SIG-M5 treated with dmso at 0.1 percent for 504 hours (cell line): Measurements from ENCODE around the gene ANKS6.

Experiments used
- DNase-seq: peaks from one replicate; lab custom pipeline; 2025; ENCODE audit not compliant: unreplicated experiment; lab: John Stamatoyannopoulos, UW

ANKS6 gene

GRCh38 chr9:98791608-98792490, 4.5 kb downstream of the ANKS6 start:
- no peak for DNase-seq

GRCh38 chr9:98790842-98791607, 5.3 kb downstream of the ANKS6 start:
- peak; percentile 70 for DNase-seq

GRCh38 chr9:98790134-98790841, 6.1 kb downstream of the ANKS6 start:
- DNase-seq, result no peak

- no peak for DNase-seq
Observed at GRCh38 chr9:98789483-98790133, 6.7 kb downstream of the ANKS6 start.

GRCh38 chr9:98787766-98788335, 8.5 kb downstream of the ANKS6 start:
- no peak for DNase-seq

GRCh38 chr9:98786750-98787510, 9.4 kb downstream of the ANKS6 start:
- DNase-seq, result no peak

- DNase-seq, result no peak
Observed at GRCh38 chr9:98784831-98785806, 11.2 kb downstream of the ANKS6 start.

GRCh38 chr9:98783518-98784226, 12.7 kb downstream of the ANKS6 start:
- no peak for DNase-seq

- no peak for DNase-seq
Observed at GRCh38 chr9:98781588-98782383, 14.6 kb downstream of the ANKS6 start.

GRCh38 chr9:98780059-98780749, 16.2 kb downstream of the ANKS6 start:
- DNase-seq, result no peak

GRCh38 chr9:98778711-98779530, 17.4 kb downstream of the ANKS6 start:
- DNase-seq, result peak; percentile 44

- DNase-seq, result no peak
Observed at GRCh38 chr9:98778251-98778650, 18.1 kb downstream of the ANKS6 start.

GRCh38 chr9:98777618-98778017, 18.7 kb downstream of the ANKS6 start:
- DNase-seq, result no peak

- DNase-seq, result peak; percentile 74
Observed at GRCh38 chr9:98775831-98776441, 20.4 kb downstream of the ANKS6 start.

- DNase-seq, result no peak
Observed at GRCh38 chr9:98774746-98775145, 21.6 kb downstream of the ANKS6 start.
